PC-3 (cell line): ENCODE data around the gene FAHD1.

Experiments used
- EZH2 ChIP-seq: fragments of 300-600 bp; sonication (generic); IDR thresholded peaks from one replicate; pipeline ENCODE4 v1.6.1; 2017; ENCODE audit warnings: antibody characterized with exemption, mild to moderate bottlenecking, low read length; ENCODE audit not compliant: unreplicated experiment
- EZH2phosphoT487 ChIP-seq: fragments of 300-600 bp; sonication (generic); IDR thresholded peaks from 2 replicates; pipeline ENCODE4 v1.6.1; 2018; ENCODE audit warnings: mild to moderate bottlenecking, antibody characterized with exemption, low read length, borderline replicate concordance
- TF ChIP-seq, protein P1 (sequence below): fragments of 300-600 bp; sonication (generic); conservative IDR thresholded peaks from 2 replicates; pipeline ENCODE4 v1.5.1; 2017; ENCODE audit warnings: antibody characterized with exemption, low read depth, mild to moderate bottlenecking, low read length

DNA sequence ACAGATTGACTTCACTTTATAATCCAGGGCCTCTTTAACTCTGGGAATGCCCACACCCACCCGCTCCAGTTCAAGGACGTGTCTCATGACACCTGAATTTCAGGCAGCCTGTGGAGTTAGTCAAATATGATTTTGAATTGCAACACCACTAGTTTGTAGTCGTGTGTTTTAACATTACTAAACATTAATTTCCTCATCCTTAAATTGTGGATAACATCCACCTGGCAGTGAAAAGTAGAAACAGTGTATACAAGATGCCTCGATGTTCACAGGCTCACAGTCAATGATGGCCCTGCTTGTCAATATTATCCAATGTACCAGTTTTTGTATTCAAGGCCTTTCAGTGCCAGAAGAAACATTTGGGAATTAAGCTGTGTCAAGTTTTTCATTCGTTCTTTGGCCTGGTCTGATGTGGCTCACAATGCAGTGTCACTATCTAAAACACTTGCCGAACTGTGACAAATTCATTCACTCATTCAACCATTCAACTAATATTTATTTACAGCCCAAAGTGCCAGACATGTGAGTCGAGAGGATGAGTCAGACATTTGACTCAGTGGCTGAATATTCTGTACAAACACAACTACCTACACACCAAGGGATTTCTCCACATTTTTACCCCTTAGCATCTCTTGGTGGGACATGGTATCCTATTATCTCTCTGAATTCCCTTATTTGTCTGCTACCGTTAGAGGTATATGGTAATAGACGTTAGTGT, 43.5 kb downstream of the FAHD1 start:
- no peak for TF ChIP-seq EZH2phosphoT487
- TF ChIP-seq, protein P1, sequence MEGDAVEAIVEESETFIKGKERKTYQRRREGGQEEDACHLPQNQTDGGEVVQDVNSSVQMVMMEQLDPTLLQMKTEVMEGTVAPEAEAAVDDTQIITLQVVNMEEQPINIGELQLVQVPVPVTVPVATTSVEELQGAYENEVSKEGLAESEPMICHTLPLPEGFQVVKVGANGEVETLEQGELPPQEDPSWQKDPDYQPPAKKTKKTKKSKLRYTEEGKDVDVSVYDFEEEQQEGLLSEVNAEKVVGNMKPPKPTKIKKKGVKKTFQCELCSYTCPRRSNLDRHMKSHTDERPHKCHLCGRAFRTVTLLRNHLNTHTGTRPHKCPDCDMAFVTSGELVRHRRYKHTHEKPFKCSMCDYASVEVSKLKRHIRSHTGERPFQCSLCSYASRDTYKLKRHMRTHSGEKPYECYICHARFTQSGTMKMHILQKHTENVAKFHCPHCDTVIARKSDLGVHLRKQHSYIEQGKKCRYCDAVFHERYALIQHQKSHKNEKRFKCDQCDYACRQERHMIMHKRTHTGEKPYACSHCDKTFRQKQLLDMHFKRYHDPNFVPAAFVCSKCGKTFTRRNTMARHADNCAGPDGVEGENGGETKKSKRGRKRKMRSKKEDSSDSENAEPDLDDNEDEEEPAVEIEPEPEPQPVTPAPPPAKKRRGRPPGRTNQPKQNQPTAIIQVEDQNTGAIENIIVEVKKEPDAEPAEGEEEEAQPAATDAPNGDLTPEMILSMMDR = no peak
- TF ChIP-seq EZH2 = no peak
